ENCODE data around the gene FUCA1.

Gene FUCA1

DNA sequence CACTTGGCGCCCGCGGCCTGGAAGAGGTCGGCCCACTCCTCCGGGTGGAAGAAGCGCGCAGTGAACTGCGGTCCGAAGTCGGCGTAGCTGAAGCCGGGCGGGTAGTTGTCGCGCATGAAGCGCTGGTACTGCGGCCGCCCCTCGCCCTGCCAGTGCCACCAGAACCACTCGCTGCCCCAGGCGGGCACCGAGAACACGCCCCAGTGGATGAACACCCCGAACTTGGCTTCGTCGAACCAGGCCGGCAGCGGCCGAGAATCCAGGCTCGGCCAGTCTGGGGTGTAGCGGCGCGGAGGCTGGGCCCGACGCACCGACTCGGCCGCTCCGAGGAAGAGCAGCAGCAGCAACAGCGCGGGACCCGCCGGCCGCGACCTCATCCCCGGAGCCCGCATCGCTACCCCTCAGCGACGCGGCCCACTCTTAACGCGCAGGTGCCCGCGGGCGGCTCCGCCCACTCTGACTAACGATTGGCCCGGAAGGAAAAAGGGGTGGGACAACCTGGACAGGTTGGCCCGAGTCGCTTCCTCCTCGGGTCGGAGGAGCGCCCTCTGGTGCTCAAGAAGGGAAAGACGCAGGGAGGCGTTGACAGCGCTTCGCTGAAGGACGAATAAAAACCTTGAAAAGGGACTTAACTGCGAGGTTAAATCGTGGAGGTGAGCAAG, at the start of gene FUCA1:
TSS of gene FUCA1 (minus strand) at position 396 of the 662 bp plus-strand sequence. CDS start at position 392, 4 bp downstream.
- H3K4me1 ChIP-seq (ENCODE audit: insufficient read depth, low read length, poor library complexity, severe bottlenecking), result peaks cover 34% of the 10 kb centered on the region
- no peaks in the 10 kb centered on the region for H3K9me2 ChIP-seq (replicated peaks; ENCODE audit: low read depth, low read length)
- TF ChIP-seq, protein P1, sequence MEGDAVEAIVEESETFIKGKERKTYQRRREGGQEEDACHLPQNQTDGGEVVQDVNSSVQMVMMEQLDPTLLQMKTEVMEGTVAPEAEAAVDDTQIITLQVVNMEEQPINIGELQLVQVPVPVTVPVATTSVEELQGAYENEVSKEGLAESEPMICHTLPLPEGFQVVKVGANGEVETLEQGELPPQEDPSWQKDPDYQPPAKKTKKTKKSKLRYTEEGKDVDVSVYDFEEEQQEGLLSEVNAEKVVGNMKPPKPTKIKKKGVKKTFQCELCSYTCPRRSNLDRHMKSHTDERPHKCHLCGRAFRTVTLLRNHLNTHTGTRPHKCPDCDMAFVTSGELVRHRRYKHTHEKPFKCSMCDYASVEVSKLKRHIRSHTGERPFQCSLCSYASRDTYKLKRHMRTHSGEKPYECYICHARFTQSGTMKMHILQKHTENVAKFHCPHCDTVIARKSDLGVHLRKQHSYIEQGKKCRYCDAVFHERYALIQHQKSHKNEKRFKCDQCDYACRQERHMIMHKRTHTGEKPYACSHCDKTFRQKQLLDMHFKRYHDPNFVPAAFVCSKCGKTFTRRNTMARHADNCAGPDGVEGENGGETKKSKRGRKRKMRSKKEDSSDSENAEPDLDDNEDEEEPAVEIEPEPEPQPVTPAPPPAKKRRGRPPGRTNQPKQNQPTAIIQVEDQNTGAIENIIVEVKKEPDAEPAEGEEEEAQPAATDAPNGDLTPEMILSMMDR (conservative IDR thresholded peaks at IDR 0.05; ENCODE audit: low read length), result peak; percentile 81
- no peak for TF ChIP-seq EZH2phosphoT487 (IDR thresholded peaks at IDR 0.05; ENCODE audit: borderline replicate concordance)
- no peaks in the 10 kb centered on the region for H4K20me1 ChIP-seq (ENCODE audit: insufficient read depth, low read length, poor library complexity, severe bottlenecking)
- H2AFZ ChIP-seq (ENCODE audit: low read length), result peak within 1 kb of the TSS; percentile 89
- peak within 1 kb of the TSS; percentile 49 for H3K9ac ChIP-seq (ENCODE audit: low read depth, low read length, poor library complexity, severe bottlenecking)
- H3K36me3 ChIP-seq (ENCODE audit: insufficient read depth, low read length), result no peaks in the 10 kb centered on the region
- no peaks in the 10 kb centered on the region for H3K79me2 ChIP-seq (ENCODE audit: insufficient read depth, low read length)
- peak within 1 kb of the TSS; percentile 83 for H3K4me3 ChIP-seq (ENCODE audit: low read length, poor library complexity, severe bottlenecking)
- H3F3A ChIP-seq (ENCODE audit: low read depth), result no peaks in the 10 kb centered on the region
- H3K27me3 ChIP-seq (ENCODE audit: insufficient read depth, low read length, poor library complexity, severe bottlenecking), result peaks cover 6% of the 10 kb centered on the region
- H3K4me2 ChIP-seq (ENCODE audit: low read depth, low read length, poor library complexity, severe bottlenecking), result peak within 1 kb of the TSS; percentile 83
- H3K9me3 ChIP-seq (ENCODE audit: insufficient read depth, low read depth, low read length), result no peaks in the 10 kb centered on the region

- Histone ChIP-seq H3K36me3 (ENCODE audit: insufficient read depth, low read length) (no peaks in the 10 kb centered on the region), H3F3A (ENCODE audit: low read depth) (0 out of 2 replicates have a peak, but pooled peaks cover 4% of the 10 kb centered on the region), H3K9me3 (ENCODE audit: insufficient read depth, low read depth, low read length) (no peaks in the 10 kb centered on the region), H3K9ac (ENCODE audit: low read depth, low read length, poor library complexity, severe bottlenecking) (no peak overlapping the region), H3K9me2 (replicated peaks; ENCODE audit: low read depth, low read length) (no peaks in the 10 kb centered on the region), H2AFZ (ENCODE audit: low read length) (peak overlapping the region; percentile 54; the same call in 1 of the 2 replicates), H3K4me2 (ENCODE audit: low read depth, low read length, poor library complexity, severe bottlenecking) (no peak overlapping the region), H4K20me1 (ENCODE audit: insufficient read depth, low read length, poor library complexity, severe bottlenecking) (no peaks in the 10 kb centered on the region), H3K4me1 (ENCODE audit: insufficient read depth, low read length, poor library complexity, severe bottlenecking) (peaks cover 42% of the 10 kb centered on the region), H3K4me3 (ENCODE audit: low read length, poor library complexity, severe bottlenecking) (no peak overlapping the region), H3K79me2 (ENCODE audit: insufficient read depth, low read length) (peaks cover 14% of the 10 kb centered on the region), H3K27me3 (ENCODE audit: insufficient read depth, low read length, poor library complexity, severe bottlenecking) (no peaks in the 10 kb centered on the region)
- TF ChIP-seq EZH2phosphoT487 (IDR thresholded peaks at IDR 0.05; ENCODE audit: borderline replicate concordance), result no peak
- TF ChIP-seq, protein P1 (conservative IDR thresholded peaks at IDR 0.05; ENCODE audit: low read length), result peak; percentile 92
Measured at GRCh38 chr1:23916209-23917131, 48.4 kb upstream of the FUCA1 start.

DNA sequence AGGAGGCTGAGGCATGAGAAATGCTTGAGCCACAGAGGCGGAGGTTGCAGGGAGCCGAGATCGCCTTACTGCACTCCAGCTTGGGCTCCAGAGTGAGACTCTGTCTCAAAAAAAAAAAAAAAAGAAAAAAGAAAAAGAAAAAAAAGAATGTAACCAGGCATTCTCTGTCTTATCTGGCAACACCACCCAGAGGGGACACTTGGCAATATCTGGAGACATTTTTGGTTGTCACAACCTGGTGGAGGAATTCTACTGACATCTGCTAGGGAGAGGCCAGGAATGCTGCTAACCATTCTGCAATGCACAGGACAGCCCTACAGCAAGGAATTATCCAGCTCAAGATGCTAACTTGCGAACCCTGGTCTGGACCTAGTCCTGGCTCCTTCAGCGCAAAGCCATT, 47.4 kb upstream of the FUCA1 start:
- TF ChIP-seq EZH2phosphoT487 (IDR thresholded peaks at IDR 0.05; ENCODE audit: borderline replicate concordance), result no peak
- TF ChIP-seq, protein P1 (conservative IDR thresholded peaks at IDR 0.05; ENCODE audit: low read length), result no peak
- H3K4me1 ChIP-seq (ENCODE audit: insufficient read depth, low read length, poor library complexity, severe bottlenecking), result peaks cover 49% of the 10 kb centered on the region
- no peak overlapping the region for H2AFZ ChIP-seq (ENCODE audit: low read length)
- no peak overlapping the region for H3K4me2 ChIP-seq (ENCODE audit: low read depth, low read length, poor library complexity, severe bottlenecking)
- H3K4me3 ChIP-seq (ENCODE audit: low read length, poor library complexity, severe bottlenecking), result no peak overlapping the region
- no peaks in the 10 kb centered on the region for H4K20me1 ChIP-seq (ENCODE audit: insufficient read depth, low read length, poor library complexity, severe bottlenecking)
- H3F3A ChIP-seq (ENCODE audit: low read depth), result 0 out of 2 replicates have a peak, but pooled peaks cover 4% of the 10 kb centered on the region
- peaks cover 21% of the 10 kb centered on the region for H3K79me2 ChIP-seq (ENCODE audit: insufficient read depth, low read length)
- no peaks in the 10 kb centered on the region for H3K9me3 ChIP-seq (ENCODE audit: insufficient read depth, low read depth, low read length)
- H3K27me3 ChIP-seq (ENCODE audit: insufficient read depth, low read length, poor library complexity, severe bottlenecking), result no peaks in the 10 kb centered on the region
- no peaks in the 10 kb centered on the region for H3K9me2 ChIP-seq (replicated peaks; ENCODE audit: low read depth, low read length)
- no peak overlapping the region for H3K9ac ChIP-seq (ENCODE audit: low read depth, low read length, poor library complexity, severe bottlenecking)
- H3K36me3 ChIP-seq (ENCODE audit: insufficient read depth, low read length), result no peaks in the 10 kb centered on the region

Data from Loucy (cell line).